Activated B cell treated with CpG ODN at 0.5 μM for 24 hours (primary cell): Measurements from ENCODE around the gene PLD2. TPM values are rescaled to one million over a fixed set of nuclear protein-coding genes. Genes with fewer than 3 reads are reported as not detected.
"Not testable (repeated sequence)": the region's sequence is repeated elsewhere in the genome, so short reads cannot be mapped to it uniquely, and the experiment has no call there.

Source experiments
- ATAC-seq: fragments of 200-7000 bp; cut with Tn5 transposase; one replicate; pipeline ENCODE4 v1.10.0; 2021; ENCODE audit warnings: low read depth, mild to moderate bottlenecking, moderate library complexity
- CTCF ChIA-PET: fragments of 350-600 bp; sonication (Branson Sonifier 250); formaldehyde crosslinking; loops from one replicate; lab custom pipeline; 2021; ENCODE audit warnings: antibody characterized with exemption; lab: Charles Lee
- POLR2A ChIA-PET: fragments of 350-600 bp; sonication (Branson Sonifier 250); formaldehyde crosslinking; loops from one replicate; lab custom pipeline; 2021; ENCODE audit warnings: antibody characterized with exemption; lab: Charles Lee
- DNase-seq: peaks from one replicate; pipeline ENCODE4 v3.0.0; 2022
- H3K27ac Mint-ChIP-seq: one replicate; pipeline ENCODE4 v1.8.0; 2020; ENCODE audit warnings: mixed read lengths
- H3K27me3 Mint-ChIP-seq: one replicate; pipeline ENCODE4 v1.8.0; 2021; ENCODE audit warnings: mixed read lengths
- H3K36me3 Mint-ChIP-seq: one replicate; pipeline ENCODE4 v1.8.0; 2021; ENCODE audit warnings: low read depth, mixed read lengths
- H3K4me1 Mint-ChIP-seq: one replicate; pipeline ENCODE4 v1.8.0; 2021; ENCODE audit warnings: mixed read lengths
- H3K4me3 Mint-ChIP-seq: one replicate; pipeline ENCODE4 v1.8.0; 2020; ENCODE audit warnings: mild to moderate bottlenecking, mixed read lengths
- H3K9me3 Mint-ChIP-seq: one replicate; pipeline ENCODE4 v1.8.0; 2020; ENCODE audit warnings: mixed read lengths
- intact Hi-C: fragments of 100-400 bp; cut with micrococcal nuclease; formaldehyde crosslinking; loops from one replicate; pipeline ENCODE4 v1.15.1; 2024
- total RNA-seq: library from RNA; stranded (reverse); gene quantifications from 2 replicates; pipeline ENCODE4 v1.2.3, GENCODE V29; 2022
- TF ChIP-seq, protein P1 (sequence below): fragments of 200-600 bp; IDR thresholded peaks from one replicate; pipeline ENCODE4 v1.8.0; 2022; ENCODE audit warnings: antibody characterized with exemption, mild to moderate bottlenecking

The PLD2 gene
- total RNA-seq, 1 donor from 2014 or later: 54.3 TPM

- Mint-ChIP-seq H3K36me3 (peaks cover 18% of the 10 kb centered on the region), H3K27me3 (no peaks in the 10 kb centered on the region), H3K4me3 (no peak overlapping the region), H3K4me1 (no peaks in the 10 kb centered on the region), H3K27ac (no peak overlapping the region), H3K9me3 (no peaks in the 10 kb centered on the region)
- intact Hi-C loops: no loop called here
- ATAC-seq: no peak
- no peak for DNase-seq
- POLR2A ChIA-PET: no interaction called here
- CTCF ChIA-PET: no interaction called here
- TF ChIP-seq, protein P1, sequence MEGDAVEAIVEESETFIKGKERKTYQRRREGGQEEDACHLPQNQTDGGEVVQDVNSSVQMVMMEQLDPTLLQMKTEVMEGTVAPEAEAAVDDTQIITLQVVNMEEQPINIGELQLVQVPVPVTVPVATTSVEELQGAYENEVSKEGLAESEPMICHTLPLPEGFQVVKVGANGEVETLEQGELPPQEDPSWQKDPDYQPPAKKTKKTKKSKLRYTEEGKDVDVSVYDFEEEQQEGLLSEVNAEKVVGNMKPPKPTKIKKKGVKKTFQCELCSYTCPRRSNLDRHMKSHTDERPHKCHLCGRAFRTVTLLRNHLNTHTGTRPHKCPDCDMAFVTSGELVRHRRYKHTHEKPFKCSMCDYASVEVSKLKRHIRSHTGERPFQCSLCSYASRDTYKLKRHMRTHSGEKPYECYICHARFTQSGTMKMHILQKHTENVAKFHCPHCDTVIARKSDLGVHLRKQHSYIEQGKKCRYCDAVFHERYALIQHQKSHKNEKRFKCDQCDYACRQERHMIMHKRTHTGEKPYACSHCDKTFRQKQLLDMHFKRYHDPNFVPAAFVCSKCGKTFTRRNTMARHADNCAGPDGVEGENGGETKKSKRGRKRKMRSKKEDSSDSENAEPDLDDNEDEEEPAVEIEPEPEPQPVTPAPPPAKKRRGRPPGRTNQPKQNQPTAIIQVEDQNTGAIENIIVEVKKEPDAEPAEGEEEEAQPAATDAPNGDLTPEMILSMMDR: no peak
These were observed 15.9 kb downstream of the PLD2 start for GRCh38 chr17:4822835-4823234.

DNA sequence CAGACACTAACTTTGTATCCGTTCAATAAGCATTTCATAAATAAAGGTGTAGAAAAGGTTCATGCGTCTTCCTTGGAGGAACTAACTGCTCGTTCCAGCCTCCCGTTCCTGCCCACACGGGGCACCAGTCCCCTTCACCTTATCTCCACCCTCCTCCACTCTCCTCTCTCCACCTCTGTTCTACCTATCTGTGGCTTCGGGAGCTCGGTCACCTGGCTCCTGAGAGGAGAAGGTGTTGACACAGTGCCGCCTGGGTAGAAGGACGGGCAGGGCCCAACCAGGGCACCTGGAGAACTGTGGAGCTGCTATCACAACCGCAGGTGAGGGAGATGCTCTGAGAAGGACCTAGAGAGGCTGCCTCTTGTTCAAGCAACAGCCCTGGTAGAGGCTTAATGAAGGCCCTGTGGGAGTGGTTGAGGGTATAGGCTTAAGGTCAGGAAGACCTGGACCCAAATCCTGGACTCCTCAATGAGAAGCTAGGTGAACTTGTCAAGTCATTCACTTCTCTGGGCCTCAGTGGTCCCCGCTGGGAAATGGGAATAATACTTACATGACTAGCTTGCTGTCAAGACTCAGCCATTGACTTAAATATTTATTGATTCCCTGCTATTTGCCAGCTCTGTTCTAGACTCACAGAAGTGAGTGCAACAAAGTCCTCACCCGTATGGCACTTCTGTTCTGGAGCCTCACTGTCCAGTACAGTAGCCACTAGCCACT lies 16.6 kb downstream of the PLD2 start:
- Mint-ChIP-seq H3K36me3 (peaks cover 16% of the 10 kb centered on the region), H3K27ac (no peak overlapping the region), H3K4me3 (no peak overlapping the region), H3K27me3 (no peaks in the 10 kb centered on the region), H3K9me3 (no peaks in the 10 kb centered on the region), H3K4me1 (no peaks in the 10 kb centered on the region)
- CTCF ChIA-PET: no interaction called here
- TF ChIP-seq, protein P1: no peak
- DNase-seq (no peak), ATAC-seq (no peak)
- POLR2A ChIA-PET: no interaction called here
- intact Hi-C loops: no loop called here

DNA sequence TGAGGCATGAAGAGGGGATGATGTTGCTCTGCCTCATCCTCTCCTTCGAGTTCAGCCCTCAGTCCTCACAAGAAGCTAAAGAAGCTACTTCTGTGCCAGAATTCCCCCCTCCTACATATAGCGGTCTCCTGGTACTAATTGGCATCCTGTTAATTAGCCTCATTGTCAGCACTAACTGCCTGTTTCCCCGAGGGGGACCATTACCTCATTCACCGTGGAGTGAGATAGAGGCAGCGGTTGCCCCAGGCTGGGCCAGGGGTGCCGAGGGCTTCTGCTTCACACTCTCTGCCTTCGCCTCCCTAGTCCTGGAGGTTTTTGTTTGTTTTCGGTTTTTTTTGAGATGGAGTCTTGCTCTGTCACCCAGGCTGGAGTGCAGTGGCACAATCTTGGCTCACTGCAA lies 20.4 kb downstream of the PLD2 start:
- no peaks in the 10 kb centered on the region for H3K27me3 Mint-ChIP-seq
- no peak for ATAC-seq
- CTCF ChIA-PET: no interaction called here

GRCh38 chr17:4832829-4833177 lies 25.9 kb downstream of the PLD2 start:
- intact Hi-C loops: loop anchor here (1.0 kb wide), 5 partner anchors 37 to 690 kb away; partner anchors contain the start of genes ARRB2, CYB5D2, MED11 and PSMB6
- ChIA-PET CTCF (interaction anchor here (1.2 kb wide), 1 partner anchor 29 kb away, joined by 3 read pairs; no protein-coding TSS in a partner anchor), POLR2A (interaction anchor here (0.5 to 1.9 kb wide), 6 partner anchors 12 to 101 kb away, joined by 3 to 7 read pairs (median 3); partner anchors contain the start of gene PLD2)
- not testable (repeated sequence) for H3K9me3 Mint-ChIP-seq, H3K36me3 Mint-ChIP-seq, DNase-seq, H3K27me3 Mint-ChIP-seq
- ATAC-seq: peak; percentile 10
- H3K27ac Mint-ChIP-seq: peak overlapping the region; percentile 96
- H3K4me1 Mint-ChIP-seq: peaks cover 28% of the 10 kb centered on the region
- H3K4me3 Mint-ChIP-seq: peak overlapping the region; percentile 94

More for the DNA sequence above, 20.4 kb downstream of the PLD2 start:
- Mint-ChIP-seq H3K4me1 (no peaks in the 10 kb centered on the region), H3K9me3 (no peaks in the 10 kb centered on the region), H3K36me3 (peaks cover 2% of the 10 kb centered on the region), H3K4me3 (no peak overlapping the region), H3K27ac (no peak overlapping the region)
- DNase-seq: no peak
- intact Hi-C loops: no loop called here
- POLR2A ChIA-PET: no interaction called here
- TF ChIP-seq, protein P1: no peak

- intact Hi-C loops: loop anchor here (1.0 kb wide), 5 partner anchors 37 to 690 kb away; partner anchors contain the start of genes ARRB2, CYB5D2, MED11 and PSMB6
- peak; percentile 88 for DNase-seq
- Mint-ChIP-seq H3K36me3 (peaks cover 13% of the 10 kb centered on the region), H3K27ac (peak within 1 kb of the TSS; percentile 96), H3K4me3 (peak within 1 kb of the TSS; percentile 94), H3K4me1 (peaks cover 33% of the 10 kb centered on the region), H3K27me3 (no peaks in the 10 kb centered on the region), H3K9me3 (no peaks in the 10 kb centered on the region)
- POLR2A ChIA-PET: interaction anchor here (0.5 to 1.9 kb wide), 7 partner anchors 13 to 101 kb away, joined by 3 to 7 read pairs (median 3); partner anchors contain the start of genes PLD2 and PSMB6
- CTCF ChIA-PET: interaction anchor here (1.2 kb wide), 1 partner anchor 28 kb away, joined by 3 read pairs; no protein-coding TSS in a partner anchor
- ATAC-seq: peak; percentile 95
- TF ChIP-seq, protein P1: no peak
These were observed 26.4 kb downstream of the PLD2 start, which contains the start of gene MINK1 for GRCh38 chr17:4833178-4833940. Gene MINK1 (plus strand): TSS chr17:4833340. CDS start chr17:4833584, 244 bp downstream.
